ENCODE measurements around the gene TFDP2.

- no peak for TF ChIP-seq POLR2A (IDR thresholded peaks at IDR 0.05; ENCODE audit: low read depth, low read length)
- no peak for TF ChIP-seq TAF1 (IDR thresholded peaks at IDR 0.05; ENCODE audit: borderline replicate concordance, low read depth, low read length)
- no peak for TF ChIP-seq POLR2AphosphoS5 (IDR thresholded peaks at IDR 0.05; ENCODE audit: low read depth, low read length)
Measured at GRCh38 chr3:142129516-142130171, 19.7 kb downstream of the TFDP2 start.
